ENCODE measurements around the gene TMEM253. TPM values are rescaled to one million over a fixed set of nuclear protein-coding genes. Genes with fewer than 3 reads are reported as not detected.

Gene TMEM253
- total RNA-seq, 2 donors from 2014 or later, result not detected

DNA sequence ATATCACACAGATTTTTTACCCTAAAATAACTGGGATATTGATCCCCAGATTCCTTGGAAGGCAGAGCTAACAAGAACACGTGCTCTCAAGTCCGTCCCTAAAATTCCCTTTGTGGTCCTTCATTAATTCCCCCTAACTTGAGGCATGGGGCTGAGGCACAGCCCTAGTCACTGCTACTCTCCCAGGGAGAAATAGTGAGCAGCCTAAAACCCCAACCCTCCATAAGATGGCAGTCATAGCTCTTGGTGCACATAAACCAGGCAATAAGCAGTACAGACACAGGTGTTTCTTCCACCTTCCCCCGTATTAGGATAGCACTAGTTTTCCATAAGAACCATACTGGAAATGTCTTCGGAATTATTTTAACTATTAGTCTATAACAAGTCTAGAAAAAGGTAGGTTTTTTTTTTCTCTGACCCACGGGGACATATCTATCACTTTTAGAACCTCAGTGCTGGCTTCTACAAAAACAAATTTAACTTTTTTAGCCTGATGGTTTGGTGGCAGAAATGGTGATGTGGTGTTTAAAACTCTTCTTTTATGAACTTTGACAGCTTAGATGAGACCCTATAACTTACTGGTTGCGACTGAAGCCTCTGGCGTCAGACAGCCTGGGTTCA lies 33.9 kb upstream of the TMEM253 start:
- peaks cover 6% of the 10 kb centered on the region for H3K36me3 Mint-ChIP-seq (ENCODE audit: low read depth)

DNA sequence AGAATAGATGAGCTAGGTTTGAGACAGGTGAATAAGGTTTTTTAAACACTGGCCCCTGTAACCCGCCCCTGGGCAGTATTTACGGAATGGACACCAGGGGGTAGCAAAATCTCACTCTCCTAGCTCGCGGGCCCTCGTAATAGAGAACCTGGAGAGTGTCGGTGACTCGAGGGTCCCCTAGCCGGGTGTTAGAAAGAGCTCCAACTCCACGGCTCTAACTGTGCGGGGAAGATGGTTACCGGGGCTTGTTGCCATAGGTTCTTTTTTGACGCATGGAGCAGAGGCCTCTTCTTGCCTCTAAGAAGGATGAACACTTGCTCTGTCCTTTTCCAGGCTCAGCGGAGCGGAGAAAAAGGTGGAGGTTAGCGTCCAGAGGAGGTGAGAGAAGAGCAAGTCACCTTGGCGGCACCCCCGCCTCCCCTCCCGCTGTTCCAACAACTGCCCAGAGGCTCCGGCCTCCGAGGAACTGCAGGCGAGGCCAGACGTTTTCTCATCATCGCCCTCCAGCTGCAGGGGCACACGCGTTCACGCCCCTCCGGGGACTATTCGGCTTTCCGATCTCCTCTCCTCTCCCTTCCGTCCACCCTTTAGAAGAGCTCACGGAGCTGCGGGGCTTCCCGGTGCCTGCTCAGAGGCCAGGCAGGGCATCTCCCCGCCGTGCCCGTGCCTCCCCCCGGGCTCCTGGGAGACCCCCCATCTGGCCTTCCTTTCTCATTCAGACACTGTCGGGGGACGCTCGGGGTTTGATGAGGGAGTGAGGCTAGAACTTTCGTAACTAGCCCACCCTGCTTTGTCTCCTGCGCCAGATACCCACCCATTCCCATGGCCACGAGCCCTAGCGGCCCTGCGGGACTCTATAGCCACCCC lies 32.1 kb upstream of the TMEM253 start:
- Mint-ChIP-seq H3K36me3 (ENCODE audit: low read depth) (peaks cover 6% of the 10 kb centered on the region), H3K27me3 (peaks cover 65% of the 10 kb centered on the region), H3K4me1 (peaks cover 9% of the 10 kb centered on the region), H3K9me3 (no peaks in the 10 kb centered on the region), H3K4me3 (peak overlapping the region; percentile 76), H3K27ac (no peak overlapping the region)
- peak; percentile 43 for ATAC-seq (replicated peaks)

More for the DNA sequence above, 33.9 kb upstream of the TMEM253 start:
- H3K4me1 Mint-ChIP-seq, result peaks cover 9% of the 10 kb centered on the region
- H3K9me3 Mint-ChIP-seq, result no peaks in the 10 kb centered on the region
- H3K27ac Mint-ChIP-seq, result no peak overlapping the region
- no peak overlapping the region for H3K4me3 Mint-ChIP-seq
- no peak for ATAC-seq (replicated peaks)
- H3K27me3 Mint-ChIP-seq, result peaks cover 57% of the 10 kb centered on the region

DNA sequence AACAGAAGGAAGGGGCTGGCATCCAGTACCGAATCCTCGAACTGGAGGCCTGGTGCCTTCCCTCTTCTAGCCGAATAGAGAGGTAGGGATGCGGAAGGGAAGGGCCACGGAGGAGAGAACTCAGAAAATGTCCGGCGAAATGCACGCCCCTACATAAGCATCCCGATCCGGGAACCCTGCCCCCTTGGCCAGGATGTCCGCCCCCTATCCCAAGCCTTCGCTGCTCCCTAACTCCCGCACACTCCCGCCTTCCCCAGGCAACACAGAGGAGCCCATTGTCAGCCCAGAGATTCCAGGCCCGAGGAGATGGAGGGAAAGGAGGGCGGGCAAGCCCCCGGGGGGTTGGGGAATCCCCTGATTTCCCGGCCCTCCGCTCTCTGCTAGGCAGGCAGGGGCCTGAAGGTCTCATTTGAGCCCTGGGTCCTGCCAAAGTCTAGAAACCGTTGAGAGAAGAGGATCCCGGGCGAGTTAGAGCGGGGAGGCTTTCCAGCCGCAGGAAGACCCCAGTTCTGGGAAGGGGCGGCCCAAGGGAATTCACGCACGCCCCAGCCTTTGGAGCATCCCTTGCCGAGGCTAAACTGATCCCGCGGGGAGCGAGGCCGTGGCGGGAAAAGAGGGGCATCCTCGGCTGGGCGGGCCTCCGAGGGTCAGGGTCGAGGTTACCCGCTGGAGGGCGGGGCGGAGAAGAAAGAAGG lies 31.3 kb upstream of the TMEM253 start:
- Mint-ChIP-seq H3K27me3 (peaks cover 65% of the 10 kb centered on the region), H3K27ac (no peak overlapping the region), H3K9me3 (no peaks in the 10 kb centered on the region), H3K4me1 (peaks cover 9% of the 10 kb centered on the region), H3K36me3 (ENCODE audit: low read depth) (peaks cover 6% of the 10 kb centered on the region), H3K4me3 (peak overlapping the region; percentile 76)
- ATAC-seq (replicated peaks), result no peak

DNA sequence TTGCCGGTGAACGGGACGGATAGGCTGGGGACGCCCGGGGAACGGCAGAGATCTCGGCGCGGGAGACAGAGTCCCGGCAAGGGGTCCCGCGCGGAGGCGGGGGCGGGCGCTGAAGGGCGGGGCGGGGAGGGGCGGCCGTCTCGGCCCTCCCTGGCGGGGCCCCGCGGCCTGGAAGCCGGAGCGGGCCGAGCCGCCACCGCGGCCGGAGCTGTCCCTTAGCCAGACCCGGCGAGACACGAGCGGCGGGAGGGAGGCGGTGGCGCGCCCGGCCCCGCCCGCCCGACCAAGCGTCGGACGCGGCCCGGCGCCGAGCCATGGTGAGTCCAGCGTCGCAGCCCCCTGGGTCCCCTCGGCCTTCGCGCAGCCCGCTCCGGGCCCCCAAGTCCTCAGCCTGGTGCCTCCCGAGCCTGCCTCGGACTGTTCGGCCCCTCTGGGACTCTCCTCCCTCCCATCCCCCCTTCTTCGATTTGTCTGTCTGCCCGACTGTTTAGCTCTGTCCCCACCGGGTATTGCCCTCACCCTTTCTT lies 30.7 kb upstream of the TMEM253 start, which contains the start of gene ARHGEF40:
ARHGEF40 (plus strand) TSS at position 222 of the 527 bp plus-strand sequence; CDS start at position 315, 93 bp downstream.
- ATAC-seq (replicated peaks), result peak; percentile 15
- Mint-ChIP-seq H3K27me3 (peaks cover 64% of the 10 kb centered on the region), H3K4me1 (peaks cover 9% of the 10 kb centered on the region), H3K4me3 (peak within 1 kb of the TSS; percentile 76), H3K9me3 (no peaks in the 10 kb centered on the region), H3K27ac (no peak within 1 kb of the TSS), H3K36me3 (ENCODE audit: low read depth) (peaks cover 6% of the 10 kb centered on the region)

DNA sequence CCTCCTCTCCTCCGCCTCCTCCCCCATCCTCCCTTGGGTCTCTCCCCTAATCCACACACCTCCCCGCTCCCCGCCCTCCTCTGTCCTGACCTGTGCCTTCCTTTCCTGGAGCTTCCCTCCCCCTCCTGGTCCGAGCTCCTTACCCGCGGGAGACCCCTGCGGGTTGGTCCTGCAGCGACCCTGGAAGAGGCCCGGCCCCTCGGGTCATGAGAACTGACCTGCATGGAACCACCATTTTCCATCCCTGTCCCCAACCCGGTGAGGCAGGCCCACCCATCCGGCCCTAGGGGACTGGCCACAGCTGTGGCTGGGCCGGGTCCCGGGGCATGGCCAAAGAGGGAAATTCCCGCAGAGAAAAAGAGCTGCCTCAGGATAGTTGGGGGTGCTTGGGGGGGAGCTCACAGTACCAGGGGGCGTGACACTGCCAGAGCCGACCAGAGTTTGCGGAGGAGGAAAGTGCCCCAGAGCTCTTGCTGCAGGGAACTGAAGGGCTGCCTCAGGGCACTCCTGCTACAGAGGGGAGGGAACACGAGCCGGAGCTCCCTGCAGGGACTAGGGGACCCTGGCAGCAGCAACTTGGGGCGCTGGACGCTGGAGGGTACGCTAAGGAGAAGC lies 30.1 kb upstream of the TMEM253 start:
- H3K4me3 Mint-ChIP-seq, result peak overlapping the region; percentile 76
- H3K27ac Mint-ChIP-seq, result no peak overlapping the region
- H3K27me3 Mint-ChIP-seq, result peaks cover 59% of the 10 kb centered on the region
- H3K9me3 Mint-ChIP-seq, result no peaks in the 10 kb centered on the region
- peak; percentile 22 for ATAC-seq (replicated peaks)
- H3K4me1 Mint-ChIP-seq, result peaks cover 9% of the 10 kb centered on the region
- peaks cover 6% of the 10 kb centered on the region for H3K36me3 Mint-ChIP-seq (ENCODE audit: low read depth)

DNA sequence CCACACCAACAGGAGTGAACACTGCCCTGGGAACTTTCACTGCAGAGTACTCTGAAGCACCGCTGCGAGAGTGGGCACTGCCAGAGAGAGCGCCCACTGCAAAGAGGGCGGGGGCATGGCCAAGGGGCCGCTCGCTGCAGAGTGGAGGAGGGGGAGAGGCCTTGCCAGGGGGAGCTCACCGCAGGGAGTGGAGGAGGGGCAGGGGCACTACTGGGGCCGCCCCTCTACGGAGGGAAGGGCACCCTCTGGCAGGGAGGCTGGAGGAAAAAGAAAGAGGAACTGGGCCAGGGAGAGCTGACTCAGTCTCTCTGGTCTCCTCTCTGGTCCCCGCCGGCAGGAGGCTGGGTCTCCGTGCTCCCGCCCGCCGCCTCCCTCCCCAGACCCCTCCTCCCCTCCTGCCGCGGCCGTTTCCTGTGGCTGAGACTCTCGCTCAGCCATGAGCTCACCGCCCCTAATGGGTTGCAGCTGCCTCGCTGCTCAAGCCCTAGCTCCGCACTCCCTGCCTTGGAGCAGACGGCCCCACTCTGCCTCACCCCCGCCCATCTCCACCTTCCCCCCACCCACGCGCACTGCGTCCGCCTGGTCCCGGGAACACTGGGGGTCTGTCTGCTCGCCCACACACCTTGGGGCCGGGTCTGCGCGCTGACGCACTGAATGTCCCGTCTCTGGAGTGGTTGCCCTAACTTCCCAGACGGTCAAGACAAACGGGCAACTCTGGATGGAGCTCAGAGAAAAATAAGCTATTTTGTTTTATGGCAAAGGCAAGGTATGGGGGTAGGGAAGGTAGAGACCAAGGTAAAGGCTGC lies 29.4 kb upstream of the TMEM253 start:
- Mint-ChIP-seq H3K4me3 (peak overlapping the region; percentile 76), H3K36me3 (ENCODE audit: low read depth) (peaks cover 6% of the 10 kb centered on the region), H3K27me3 (peaks cover 54% of the 10 kb centered on the region)

DNA sequence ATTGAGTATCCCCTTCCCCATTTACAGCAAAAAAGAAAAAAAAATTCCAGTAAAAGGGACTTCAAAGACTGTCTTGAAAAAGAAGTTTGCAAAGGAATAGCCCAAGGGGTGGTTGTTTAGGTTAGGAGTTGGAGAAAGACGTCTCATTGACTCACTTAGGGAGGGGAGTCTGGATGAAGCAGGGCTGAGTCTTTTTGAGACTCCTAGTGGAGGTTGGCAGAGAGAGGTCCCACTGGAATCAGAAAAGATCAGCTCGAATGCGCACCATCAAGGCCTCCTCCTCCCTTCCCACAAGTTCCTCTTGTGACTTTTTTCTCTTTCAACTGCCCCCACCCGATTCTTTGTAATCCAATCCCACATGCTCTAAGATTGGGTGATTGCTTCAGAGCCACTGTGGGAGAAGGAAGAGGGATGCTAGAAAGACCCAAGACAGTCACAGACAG lies 28.8 kb upstream of the TMEM253 start:
- no peak for ATAC-seq (replicated peaks)
- peaks cover 6% of the 10 kb centered on the region for H3K36me3 Mint-ChIP-seq (ENCODE audit: low read depth)
- peaks cover 48% of the 10 kb centered on the region for H3K27me3 Mint-ChIP-seq
- peak overlapping the region; percentile 76 for H3K4me3 Mint-ChIP-seq
- peaks cover 9% of the 10 kb centered on the region for H3K4me1 Mint-ChIP-seq
- no peaks in the 10 kb centered on the region for H3K9me3 Mint-ChIP-seq
- H3K27ac Mint-ChIP-seq, result no peak overlapping the region

More for the DNA sequence above, 29.4 kb upstream of the TMEM253 start:
- Mint-ChIP-seq H3K9me3 (no peaks in the 10 kb centered on the region), H3K4me1 (peaks cover 9% of the 10 kb centered on the region), H3K27ac (no peak overlapping the region)
- ATAC-seq (replicated peaks), result peak; percentile 69

DNA sequence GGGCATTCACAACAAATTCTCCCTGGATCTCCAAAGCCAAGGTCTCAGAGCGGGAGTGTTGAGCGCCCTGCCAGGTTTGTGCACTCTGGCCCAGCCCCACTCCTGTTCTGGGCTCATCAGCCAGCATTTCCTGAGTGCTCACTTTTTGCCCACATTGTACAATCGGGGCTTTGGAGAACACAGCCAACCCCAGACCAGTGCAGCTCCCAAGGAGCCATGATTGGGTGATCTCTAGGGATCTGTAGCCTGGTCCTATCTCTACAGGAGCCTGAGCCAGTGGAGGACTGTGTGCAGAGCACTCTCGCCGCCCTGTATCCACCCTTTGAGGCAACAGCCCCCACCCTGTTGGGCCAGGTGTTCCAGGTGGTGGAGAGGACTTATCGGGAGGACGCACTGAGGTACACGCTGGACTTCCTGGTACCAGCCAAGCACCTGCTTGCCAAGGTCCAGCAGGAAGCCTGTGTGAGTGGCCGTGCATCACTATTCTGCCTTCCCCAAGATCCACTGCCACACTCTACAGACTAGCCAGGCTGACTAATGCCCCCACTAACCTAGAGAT lies 28.0 kb upstream of the TMEM253 start:
- Mint-ChIP-seq H3K27me3 (peaks cover 43% of the 10 kb centered on the region), H3K9me3 (no peaks in the 10 kb centered on the region), H3K4me3 (peak overlapping the region; percentile 76), H3K36me3 (ENCODE audit: low read depth) (peaks cover 6% of the 10 kb centered on the region), H3K4me1 (peaks cover 9% of the 10 kb centered on the region), H3K27ac (no peak overlapping the region)
- no peak for ATAC-seq (replicated peaks)

DNA sequence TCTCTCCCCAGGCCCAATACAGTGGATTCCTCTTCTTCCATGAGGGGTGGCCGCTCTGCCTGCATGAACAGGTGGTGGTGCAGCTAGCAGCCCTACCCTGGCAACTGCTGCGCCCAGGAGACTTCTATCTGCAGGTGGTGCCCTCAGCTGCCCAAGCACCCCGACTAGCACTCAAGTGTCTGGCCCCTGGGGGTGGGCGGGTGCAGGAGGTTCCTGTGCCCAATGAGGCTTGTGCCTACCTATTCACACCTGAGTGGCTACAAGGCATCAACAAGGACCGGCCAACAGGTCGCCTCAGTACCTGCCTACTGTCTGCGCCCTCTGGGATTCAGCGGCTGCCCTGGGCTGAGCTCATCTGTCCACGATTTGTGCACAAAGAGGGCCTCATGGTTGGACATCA lies 26.9 kb upstream of the TMEM253 start:
- peaks cover 6% of the 10 kb centered on the region for H3K36me3 Mint-ChIP-seq (ENCODE audit: low read depth)
- H3K4me3 Mint-ChIP-seq, result no peak overlapping the region
- H3K9me3 Mint-ChIP-seq, result no peaks in the 10 kb centered on the region
- ATAC-seq (replicated peaks), result no peak
- peaks cover 9% of the 10 kb centered on the region for H3K4me1 Mint-ChIP-seq
- peaks cover 35% of the 10 kb centered on the region for H3K27me3 Mint-ChIP-seq
- H3K27ac Mint-ChIP-seq, result no peak overlapping the region

DNA sequence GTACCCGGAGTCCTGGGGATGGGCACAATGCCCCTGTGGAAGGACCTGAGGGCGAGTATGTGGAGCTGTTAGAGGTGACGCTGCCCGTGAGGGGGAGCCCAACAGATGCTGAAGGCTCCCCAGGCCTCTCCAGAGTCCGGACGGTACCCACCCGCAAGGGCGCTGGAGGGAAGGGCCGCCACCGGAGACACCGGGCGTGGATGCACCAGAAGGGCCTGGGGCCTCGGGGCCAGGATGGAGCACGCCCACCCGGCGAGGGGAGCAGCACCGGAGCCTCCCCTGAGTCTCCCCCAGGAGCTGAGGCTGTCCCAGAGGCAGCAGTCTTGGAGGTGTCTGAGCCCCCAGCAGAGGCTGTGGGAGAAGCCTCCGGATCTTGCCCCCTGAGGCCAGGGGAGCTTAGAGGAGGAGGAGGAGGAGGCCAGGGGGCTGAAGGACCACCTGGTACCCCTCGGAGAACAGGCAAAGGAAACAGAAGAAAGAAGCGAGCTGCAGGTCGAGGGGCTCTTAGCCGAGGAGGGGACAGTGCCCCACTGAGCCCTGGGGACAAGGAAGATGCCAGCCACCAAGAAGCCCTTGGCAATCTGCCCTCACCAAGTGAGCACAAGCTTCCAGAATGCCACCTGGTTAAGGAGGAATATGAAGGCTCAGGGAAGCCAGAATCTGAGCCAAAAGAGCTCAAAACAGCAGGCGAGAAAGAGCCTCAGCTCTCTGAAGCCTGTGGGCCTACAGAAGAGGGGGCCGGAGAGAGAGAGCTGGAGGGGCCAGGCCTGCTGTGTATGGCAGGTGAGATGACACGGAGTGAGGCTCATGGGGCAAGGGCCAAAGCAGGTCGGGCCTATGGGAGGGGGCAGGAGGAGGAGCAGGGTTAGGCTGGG lies 26.2 kb upstream of the TMEM253 start:
- no peaks in the 10 kb centered on the region for H3K9me3 Mint-ChIP-seq
- H3K36me3 Mint-ChIP-seq (ENCODE audit: low read depth), result peaks cover 2% of the 10 kb centered on the region
- peaks cover 28% of the 10 kb centered on the region for H3K27me3 Mint-ChIP-seq
- no peak overlapping the region for H3K27ac Mint-ChIP-seq
- no peak overlapping the region for H3K4me3 Mint-ChIP-seq
- H3K4me1 Mint-ChIP-seq, result peaks cover 6% of the 10 kb centered on the region
- no peak for ATAC-seq (replicated peaks)

DNA sequence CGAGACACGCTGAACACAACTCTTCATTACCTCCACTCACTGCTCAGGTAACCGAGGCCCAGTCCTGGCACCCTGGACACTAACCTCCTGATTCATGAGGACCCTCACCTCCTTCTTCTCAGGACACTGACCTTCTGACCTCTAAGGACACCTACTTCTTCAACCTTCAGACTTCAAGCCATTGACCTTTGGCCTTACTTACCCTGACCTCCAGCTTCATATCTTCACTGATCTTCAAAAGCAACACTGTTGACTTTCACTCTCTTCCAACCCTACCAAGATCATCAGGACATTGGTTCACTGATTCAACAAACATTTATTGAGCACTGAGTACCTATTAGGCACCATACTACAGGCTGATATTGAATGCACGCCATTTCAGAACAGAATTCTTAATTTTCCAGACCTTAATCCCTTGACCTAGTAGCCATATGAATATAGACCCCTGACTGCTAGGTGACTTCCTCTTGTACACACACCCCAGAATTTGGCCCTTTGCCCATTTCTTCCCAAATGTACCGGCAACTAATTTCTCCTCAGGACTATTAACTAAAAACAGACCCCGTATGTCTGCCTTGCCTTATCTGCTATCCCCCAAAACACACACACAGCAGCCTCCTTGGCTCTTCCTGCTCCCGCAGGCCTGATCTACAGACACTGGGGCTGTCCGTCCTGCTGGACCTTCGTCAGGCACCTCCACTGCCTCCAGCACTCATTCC lies 25.0 kb upstream of the TMEM253 start:
- peaks cover 20% of the 10 kb centered on the region for H3K27me3 Mint-ChIP-seq
- no peaks in the 10 kb centered on the region for H3K9me3 Mint-ChIP-seq
- no peak overlapping the region for H3K4me3 Mint-ChIP-seq
- ATAC-seq (replicated peaks), result no peak
- H3K27ac Mint-ChIP-seq, result no peak overlapping the region
- peaks cover 3% of the 10 kb centered on the region for H3K4me1 Mint-ChIP-seq
- H3K36me3 Mint-ChIP-seq (ENCODE audit: low read depth), result no peaks in the 10 kb centered on the region

DNA sequence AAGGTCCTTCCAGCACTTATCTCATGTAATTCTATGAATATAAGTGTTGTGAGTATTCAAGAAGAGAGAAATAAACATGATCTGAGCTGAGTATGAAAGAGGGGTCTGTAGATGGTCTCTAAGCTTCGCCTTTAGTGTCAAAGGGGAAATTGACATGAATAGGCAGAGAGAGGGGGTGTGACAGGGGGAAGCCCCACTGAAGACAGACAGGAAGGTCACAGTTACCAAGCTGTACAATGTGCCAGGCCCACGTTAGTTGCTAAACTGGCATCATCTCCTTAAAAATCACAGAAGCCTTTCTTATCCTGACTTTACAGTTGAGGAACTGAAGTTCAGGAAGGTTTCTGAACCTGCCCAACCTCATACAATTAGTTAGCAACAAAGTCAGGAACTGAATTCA lies 23.2 kb upstream of the TMEM253 start:
- Mint-ChIP-seq H3K27ac (no peak overlapping the region), H3K36me3 (ENCODE audit: low read depth) (no peaks in the 10 kb centered on the region), H3K9me3 (no peaks in the 10 kb centered on the region), H3K4me3 (no peak overlapping the region), H3K4me1 (no peaks in the 10 kb centered on the region), H3K27me3 (peaks cover 7% of the 10 kb centered on the region)
- ATAC-seq (replicated peaks), result no peak
